Raji (cell line): ENCODE measurements around the gene FFAR1.

Source experiments
- POLR2A ChIP-seq: IDR thresholded peaks from 2 replicates; pipeline ENCODE4 v1.6.1; 2011; ENCODE audit warnings: low read depth, low read length, control low read depth; ENCODE audit not compliant: insufficient read depth

Gene FFAR1

GRCh38 chr19:35388277-35389054, 40.8 kb downstream of the FFAR1 start:
- TF ChIP-seq POLR2A, result no peak

- TF ChIP-seq POLR2A, result no peak
Measured at GRCh38 chr19:35389192-35389861, 41.6 kb downstream of the FFAR1 start.

- no peak for TF ChIP-seq POLR2A
Measured at GRCh38 chr19:35392742-35393715, 45.3 kb downstream of the FFAR1 start.

GRCh38 chr19:35395382-35396199, 47.9 kb downstream of the FFAR1 start:
- no peak for TF ChIP-seq POLR2A

GRCh38 chr19:35396240-35396885, 48.7 kb downstream of the FFAR1 start:
- TF ChIP-seq POLR2A, result no peak

- no peak for TF ChIP-seq POLR2A
Measured at GRCh38 chr19:35397064-35397463, 49.4 kb downstream of the FFAR1 start.
